Sigmoid colon (tissue), 7 donors: ENCODE data around the gene ADAMTSL1. TPM values are rescaled to one million over a fixed set of nuclear protein-coding genes. Genes with fewer than 3 reads are reported as not detected.

Source experiments
- DNase-seq: peaks from one replicate; pipeline ENCODE4 v3.0.0-alpha.2; 2019
- H3K27ac ChIP-seq, 4 donors: fragments of 200-600 bp; sonication (generic); one replicate each; pipeline ENCODE4 v1.5.1; 2016 to 2019; ENCODE audit warnings: mild to moderate bottlenecking in 1 of 4
- H3K27me3 ChIP-seq, 3 donors: fragments of 200-600 bp; sonication (generic); one replicate each; pipeline ENCODE4 v1.5.1; 2019; ENCODE audit warnings: mild to moderate bottlenecking in 1 of 3
- H3K36me3 ChIP-seq, 4 donors: fragments of 200-600 bp; sonication (generic); one replicate each; pipeline ENCODE4 v1.5.1; 2016 to 2019
- H3K4me1 ChIP-seq, 4 donors: fragments of 200-600 bp; sonication (generic); one replicate each; pipeline ENCODE4 v1.5.1; 2017 to 2019
- H3K4me3 ChIP-seq, 4 donors: fragments of 200-600 bp; sonication (generic); one replicate each; pipeline ENCODE4 v1.5.1; 2017 to 2019; ENCODE audit warnings: mild to moderate bottlenecking in 2 of 4, moderate library complexity in 1 of 4
- H3K9me3 ChIP-seq, 4 donors: fragments of 200-600 bp in 3 of 4; sonication (generic) in 3 of 4; one replicate each; pipeline versions ENCODE4 v1.5.1 to v1.6.1; 2013 to 2019
- EP300 ChIP-seq, 4 donors: sonication (generic); formaldehyde crosslinking; IDR thresholded peaks; one replicate each; pipeline ENCODE4 v1.6.1; 2017; ENCODE audit warnings: antibody characterized with exemption in 4 of 4
- POLR2A ChIP-seq, 2 donors: fragments of 450-650 bp; IDR thresholded peaks; one replicate each; pipeline ENCODE4 v1.6.1; 2016; ENCODE audit warnings: antibody characterized with exemption in 2 of 2, mild to moderate bottlenecking in 2 of 2, moderate library complexity in 2 of 2
- POLR2AphosphoS5 ChIP-seq, 4 donors: sonication (generic); formaldehyde crosslinking; IDR thresholded peaks; one replicate each; pipeline ENCODE4 v1.6.1; 2017; ENCODE audit warnings: antibody characterized with exemption in 4 of 4
- WGBS, 2 donors: extraction: QIAGEN DNeasy Blood & Tissue Kit; methylation state at CpG; one replicate each; pipeline ENCODE4 v1.1.7; 2013; 5-methylcytosine and 5-hydroxymethylcytosine counted together
- intact Hi-C: fragments of 100-400 bp; cut with DNase I; formaldehyde crosslinking; loops from one replicate; pipeline ENCODE4 v1.15.1; 2023
- polyA plus RNA-seq, 3 donors: library from polyadenylated mRNA; stranded (reverse); fragments of 200-250 nt; gene quantifications; one replicate each; pipeline ENCODE4 v1.2.3, GENCODE V29; 2013
- total RNA-seq, 4 donors: library from RNA; depleted of rRNA; stranded (reverse); fragments of >200 nt; gene quantifications; one replicate each; pipeline ENCODE4 v1.1.0, GENCODE V29; 2016
- TF ChIP-seq, protein P1 (sequence below), 4 experiments: fragments of 450-650 bp in 3 of 4; fragments of 200-600 bp in 1 of 4; IDR thresholded peaks; one replicate each; pipeline ENCODE4 v1.5.1; 2016 to 2019; ENCODE audit warnings: antibody characterized with exemption in 4 of 4, mild to moderate bottlenecking in 3 of 4, moderate library complexity in 2 of 4
- donor health status: healthy with polysubstance abuse.
- donor health status: Bipolar disorder and iron deficiency.
- donor health status: healthy.

The ADAMTSL1 gene
- total and polyA plus RNA-seq, 7 donors = 1.4 to 13.6 (median 6.5) TPM

DNA sequence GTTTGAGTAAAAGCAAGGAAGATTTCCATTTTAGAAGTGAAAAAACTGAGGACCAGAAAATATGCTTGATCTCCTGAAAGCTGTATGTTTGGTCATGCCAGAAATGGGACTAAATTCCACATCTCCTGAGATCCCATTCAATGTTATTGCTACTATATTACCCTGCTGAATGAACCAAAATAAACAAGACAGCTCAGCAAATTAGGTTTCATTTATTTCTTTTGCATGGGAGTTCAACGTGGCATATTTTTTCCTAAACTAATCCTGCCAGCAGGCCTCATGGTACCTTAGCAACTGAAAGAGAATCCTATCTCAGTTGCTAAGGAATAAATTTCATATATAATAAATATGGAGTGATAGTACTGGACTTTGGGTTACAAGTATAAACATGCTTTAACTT is 101.7 kb downstream of the ADAMTSL1 start:
- H3K27me3 ChIP-seq = no peaks in the 10 kb centered on the region
- TF ChIP-seq, protein P1, sequence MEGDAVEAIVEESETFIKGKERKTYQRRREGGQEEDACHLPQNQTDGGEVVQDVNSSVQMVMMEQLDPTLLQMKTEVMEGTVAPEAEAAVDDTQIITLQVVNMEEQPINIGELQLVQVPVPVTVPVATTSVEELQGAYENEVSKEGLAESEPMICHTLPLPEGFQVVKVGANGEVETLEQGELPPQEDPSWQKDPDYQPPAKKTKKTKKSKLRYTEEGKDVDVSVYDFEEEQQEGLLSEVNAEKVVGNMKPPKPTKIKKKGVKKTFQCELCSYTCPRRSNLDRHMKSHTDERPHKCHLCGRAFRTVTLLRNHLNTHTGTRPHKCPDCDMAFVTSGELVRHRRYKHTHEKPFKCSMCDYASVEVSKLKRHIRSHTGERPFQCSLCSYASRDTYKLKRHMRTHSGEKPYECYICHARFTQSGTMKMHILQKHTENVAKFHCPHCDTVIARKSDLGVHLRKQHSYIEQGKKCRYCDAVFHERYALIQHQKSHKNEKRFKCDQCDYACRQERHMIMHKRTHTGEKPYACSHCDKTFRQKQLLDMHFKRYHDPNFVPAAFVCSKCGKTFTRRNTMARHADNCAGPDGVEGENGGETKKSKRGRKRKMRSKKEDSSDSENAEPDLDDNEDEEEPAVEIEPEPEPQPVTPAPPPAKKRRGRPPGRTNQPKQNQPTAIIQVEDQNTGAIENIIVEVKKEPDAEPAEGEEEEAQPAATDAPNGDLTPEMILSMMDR (IDR thresholded peaks at IDR 0.05) = no peak
- TF ChIP-seq EP300 (IDR thresholded peaks at IDR 0.05) (no peak), POLR2AphosphoS5 (IDR thresholded peaks at IDR 0.05) (no peak), POLR2A (IDR thresholded peaks at IDR 0.05) (no peak)
- intact Hi-C loops = no loop called here
- no peak overlapping the region for H3K4me3 ChIP-seq
- WGBS, 2 donors = 8 to 49% methylated on average over 1 of the region's 1 CpG
- DNase-seq = no peak
- H3K36me3 ChIP-seq = no peaks in the 10 kb centered on the region
- no peaks in the 10 kb centered on the region for H3K4me1 ChIP-seq
- H3K9me3 ChIP-seq = no peaks in the 10 kb centered on the region
- no peak overlapping the region for H3K27ac ChIP-seq

DNA sequence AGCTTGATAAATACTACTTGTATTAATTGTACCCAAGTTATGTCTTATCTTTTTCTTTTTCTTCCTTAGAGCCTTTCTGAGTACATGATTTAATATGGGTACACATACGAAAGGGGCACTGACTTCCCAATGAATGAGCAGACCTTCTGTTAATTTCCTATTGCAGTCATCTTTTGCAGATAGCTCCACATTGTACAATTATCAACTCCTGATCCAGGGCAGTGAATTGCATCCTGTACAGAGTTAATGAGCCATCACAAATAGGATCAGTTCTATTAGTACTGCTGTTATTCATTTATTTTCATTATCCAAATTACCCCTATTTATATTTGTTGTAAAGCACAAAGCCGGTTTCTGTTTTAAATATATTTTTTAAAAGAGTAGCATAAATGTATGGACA is 105.6 kb downstream of the ADAMTSL1 start:
- TF ChIP-seq POLR2AphosphoS5 (IDR thresholded peaks at IDR 0.05) (no peak), EP300 (IDR thresholded peaks at IDR 0.05) (no peak)
- TF ChIP-seq, protein P1 (IDR thresholded peaks at IDR 0.05) = no peak
- no peaks in the 10 kb centered on the region for H3K4me1 ChIP-seq
- no peaks in the 10 kb centered on the region for H3K27me3 ChIP-seq
- H3K36me3 ChIP-seq = no peaks in the 10 kb centered on the region
- intact Hi-C loops = no loop called here
- no peak overlapping the region for H3K4me3 ChIP-seq
- 93 to 95% methylated on average over 2 of the region's 2 CpGs for WGBS, 2 donors
- DNase-seq = no peak
- no peaks in the 10 kb centered on the region for H3K9me3 ChIP-seq
- H3K27ac ChIP-seq = no peak overlapping the region

DNA sequence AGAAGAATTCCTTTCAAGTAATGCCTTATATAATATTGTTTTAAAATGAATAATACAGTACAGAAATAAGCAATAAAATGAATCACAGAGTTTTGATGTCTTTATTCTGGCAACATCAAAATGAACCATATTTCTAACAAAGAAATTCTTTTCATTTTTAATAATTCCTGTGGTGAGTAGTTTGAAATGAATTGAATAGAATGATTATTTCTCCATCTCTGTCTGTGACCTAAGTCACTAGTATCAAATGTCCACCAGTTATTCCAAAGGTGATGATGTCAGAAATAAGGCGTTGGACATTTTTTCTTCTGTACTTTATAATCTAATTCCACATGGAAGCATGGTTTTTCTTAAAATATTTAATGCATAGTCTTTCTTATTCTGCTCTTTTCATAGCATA is 106.2 kb downstream of the ADAMTSL1 start:
- H3K36me3 ChIP-seq = no peaks in the 10 kb centered on the region
- no peaks in the 10 kb centered on the region for H3K27me3 ChIP-seq
- H3K4me3 ChIP-seq = no peak overlapping the region
- WGBS, 2 donors = 87 to 91% methylated on average over 1 of the region's 1 CpG
- no peaks in the 10 kb centered on the region for H3K4me1 ChIP-seq
- TF ChIP-seq POLR2AphosphoS5 (IDR thresholded peaks at IDR 0.05) (no peak), EP300 (IDR thresholded peaks at IDR 0.05) (no peak), POLR2A (IDR thresholded peaks at IDR 0.05) (no peak)
- TF ChIP-seq, protein P1 (IDR thresholded peaks at IDR 0.05) = no peak
- no peaks in the 10 kb centered on the region for H3K9me3 ChIP-seq
- DNase-seq = no peak
- no peak overlapping the region for H3K27ac ChIP-seq
- intact Hi-C loops = no loop called here

DNA sequence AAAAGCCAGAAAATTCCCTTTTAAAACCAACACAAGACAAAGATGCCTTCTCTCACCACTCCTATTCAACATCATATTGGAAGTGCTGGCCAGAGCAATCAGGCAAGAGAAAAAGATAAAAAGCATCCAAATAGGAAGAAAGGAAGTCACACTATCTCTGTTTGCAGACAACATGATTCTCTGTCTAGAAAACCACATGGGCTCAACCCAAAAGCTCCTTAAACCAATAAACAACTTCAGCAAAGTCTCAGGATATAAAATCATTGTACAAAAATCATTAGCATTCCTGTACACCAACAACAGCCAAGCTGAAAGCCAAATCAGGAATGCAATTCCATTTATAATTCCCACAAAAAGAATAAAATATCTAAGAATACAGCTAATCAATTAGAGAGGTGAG is 112.0 kb downstream of the ADAMTSL1 start:
- Histone ChIP-seq H3K27ac (no peak overlapping the region), H3K9me3 (peaks cover 0 to 5% (median 1%) of the 10 kb centered on the region in 4 donors), H3K36me3 (no peaks in the 10 kb centered on the region), H3K4me3 (no peak overlapping the region), H3K27me3 (no peaks in the 10 kb centered on the region), H3K4me1 (no peaks in the 10 kb centered on the region)
- no peak for DNase-seq
- TF ChIP-seq POLR2A (IDR thresholded peaks at IDR 0.05) (no peak), POLR2AphosphoS5 (IDR thresholded peaks at IDR 0.05) (no peak), EP300 (IDR thresholded peaks at IDR 0.05) (no peak)
- TF ChIP-seq, protein P1 (IDR thresholded peaks at IDR 0.05) = no peak
- intact Hi-C loops = no loop called here

DNA sequence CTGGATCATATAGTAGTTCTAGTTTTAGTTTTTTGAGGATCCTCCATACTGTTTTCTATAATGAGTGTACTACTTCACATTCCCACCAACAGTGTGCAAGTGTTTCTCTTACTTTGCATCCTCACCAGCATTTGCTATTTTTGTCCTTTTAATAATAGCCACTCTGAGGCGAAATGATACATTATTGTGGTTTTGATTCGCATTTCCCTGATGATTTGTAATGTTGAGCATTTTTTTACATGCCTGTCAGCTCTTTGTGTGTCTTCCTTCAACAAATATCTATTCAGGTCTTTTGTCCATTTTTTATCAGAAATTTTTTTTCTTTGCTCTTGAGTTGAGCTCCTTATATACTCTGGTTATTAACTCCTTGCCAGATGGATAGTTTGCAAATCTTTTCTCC is 114.0 kb downstream of the ADAMTSL1 start:
- Histone ChIP-seq H3K27me3 (no peaks in the 10 kb centered on the region), H3K27ac (no peak overlapping the region), H3K4me1 (no peaks in the 10 kb centered on the region), H3K4me3 (no peak overlapping the region), H3K9me3 (peaks cover 0 to 14% (median 4%) of the 10 kb centered on the region in 4 donors), H3K36me3 (no peaks in the 10 kb centered on the region)
- TF ChIP-seq EP300 (IDR thresholded peaks at IDR 0.05) (no peak), POLR2A (IDR thresholded peaks at IDR 0.05) (no peak), POLR2AphosphoS5 (IDR thresholded peaks at IDR 0.05) (no peak)
- TF ChIP-seq, protein P1 (IDR thresholded peaks at IDR 0.05) = no peak
- no peak for DNase-seq
- WGBS, 2 donors = 86 to 94% methylated on average over 2 of the region's 2 CpGs
- intact Hi-C loops = no loop called here
